Lower lobe of right lung (tissue), 2 donors: Measurements from ENCODE around the gene TMEM43. TPM values are rescaled to one million over a fixed set of nuclear protein-coding genes. Genes with fewer than 3 reads are reported as not detected.
A peak's percentile ranks its signal among the peaks of the same experiment; 100 is the strongest.

Experiments used
- ATAC-seq, 2 donors: fragments of 200-7000 bp; cut with Tn5 transposase; one replicate each; pipeline ENCODE4 v1.9.1; 2020 to 2022; ENCODE audit warnings: mild to moderate bottlenecking in 2 of 2, moderate library complexity in 2 of 2
- DNase-seq: peaks from one replicate; pipeline ENCODE4 v3.0.0-alpha.2; 2020
- H3K27ac ChIP-seq: fragments of 200-600 bp; one replicate; pipeline ENCODE4 v1.8.0; 2022
- H3K27me3 ChIP-seq: fragments of 200-600 bp; one replicate; pipeline ENCODE4 v1.8.0; 2022; ENCODE audit warnings: low read depth
- H3K36me3 ChIP-seq: fragments of 200-600 bp; one replicate; pipeline ENCODE4 v1.8.0; 2022; ENCODE audit warnings: mild to moderate bottlenecking
- H3K4me1 ChIP-seq: fragments of 200-600 bp; one replicate; pipeline ENCODE4 v1.8.0; 2022
- H3K4me3 ChIP-seq: fragments of 200-600 bp; one replicate; pipeline ENCODE4 v1.8.0; 2022; ENCODE audit warnings: mild to moderate bottlenecking
- H3K9me3 ChIP-seq: fragments of 200-600 bp; one replicate; pipeline ENCODE4 v1.8.0; 2022
- intact Hi-C: fragments of 100-400 bp; cut with DNase I; formaldehyde crosslinking; loops from one replicate; pipeline ENCODE4 v1.11.0; 2022
- total RNA-seq: library from RNA; stranded (reverse); fragmentation: NEBNext Ultra II Directional; extraction: Animal tissue kit (Norgen Biotek cat#: 25700); gene quantifications from one replicate; pipeline ENCODE4 v1.2.1, GENCODE V29; 2021
- TF ChIP-seq, protein P1 (sequence below): fragments of 200-600 bp; IDR thresholded peaks from one replicate; pipeline ENCODE4 v1.8.0; 2022; ENCODE audit warnings: antibody characterized with exemption, mild to moderate bottlenecking
- donor health status: DM: no; HTN: yes; CAD: no; lungs with severe emphysema.

The TMEM43 gene
- total RNA-seq, 1 donor from 2014 or later: 73.7 TPM

DNA sequence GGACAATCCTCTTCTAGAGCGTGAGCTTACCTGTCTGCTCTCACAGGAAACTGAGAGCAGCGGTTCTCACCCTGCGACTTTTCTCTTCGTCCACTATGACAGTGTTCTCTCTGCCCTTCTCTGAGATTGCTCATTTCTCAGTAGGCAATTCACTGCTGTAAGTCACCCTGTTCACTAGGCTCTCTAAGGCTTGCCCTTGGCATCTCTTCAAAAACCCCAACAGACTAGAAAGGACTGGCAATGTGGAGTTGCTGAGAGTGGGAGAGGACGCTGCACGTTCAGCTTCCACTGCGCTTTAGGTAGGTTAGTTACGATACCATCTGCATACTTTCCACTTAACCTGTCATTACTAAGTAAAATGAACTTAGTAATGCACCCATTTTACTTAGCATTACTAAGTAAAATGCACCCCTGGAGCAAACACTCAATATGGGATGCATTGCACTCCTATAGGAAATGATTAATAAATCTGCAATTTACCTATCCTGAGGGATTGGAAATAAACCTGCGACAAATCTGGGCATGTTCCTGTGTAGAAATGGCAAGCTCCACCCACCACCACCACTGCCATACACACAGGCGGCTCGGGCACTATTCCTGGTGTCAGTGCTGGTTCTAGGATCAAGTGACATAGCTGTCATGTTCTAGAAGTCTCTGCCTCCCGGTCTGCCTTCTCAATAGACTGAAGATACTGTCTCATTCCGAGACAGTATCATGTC is 32.1 kb downstream of the TMEM43 start:
- H3K36me3 ChIP-seq: peaks cover 91% of the 10 kb centered on the region
- no peak overlapping the region for H3K4me3 ChIP-seq
- no peaks in the 10 kb centered on the region for H3K4me1 ChIP-seq
- peaks cover 7% of the 10 kb centered on the region for H3K9me3 ChIP-seq
- no peak overlapping the region for H3K27ac ChIP-seq
- TF ChIP-seq, protein P1, sequence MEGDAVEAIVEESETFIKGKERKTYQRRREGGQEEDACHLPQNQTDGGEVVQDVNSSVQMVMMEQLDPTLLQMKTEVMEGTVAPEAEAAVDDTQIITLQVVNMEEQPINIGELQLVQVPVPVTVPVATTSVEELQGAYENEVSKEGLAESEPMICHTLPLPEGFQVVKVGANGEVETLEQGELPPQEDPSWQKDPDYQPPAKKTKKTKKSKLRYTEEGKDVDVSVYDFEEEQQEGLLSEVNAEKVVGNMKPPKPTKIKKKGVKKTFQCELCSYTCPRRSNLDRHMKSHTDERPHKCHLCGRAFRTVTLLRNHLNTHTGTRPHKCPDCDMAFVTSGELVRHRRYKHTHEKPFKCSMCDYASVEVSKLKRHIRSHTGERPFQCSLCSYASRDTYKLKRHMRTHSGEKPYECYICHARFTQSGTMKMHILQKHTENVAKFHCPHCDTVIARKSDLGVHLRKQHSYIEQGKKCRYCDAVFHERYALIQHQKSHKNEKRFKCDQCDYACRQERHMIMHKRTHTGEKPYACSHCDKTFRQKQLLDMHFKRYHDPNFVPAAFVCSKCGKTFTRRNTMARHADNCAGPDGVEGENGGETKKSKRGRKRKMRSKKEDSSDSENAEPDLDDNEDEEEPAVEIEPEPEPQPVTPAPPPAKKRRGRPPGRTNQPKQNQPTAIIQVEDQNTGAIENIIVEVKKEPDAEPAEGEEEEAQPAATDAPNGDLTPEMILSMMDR: no peak
- no peaks in the 10 kb centered on the region for H3K27me3 ChIP-seq
- no peak for ATAC-seq
- intact Hi-C loops: no loop called here
- DNase-seq: no peak

DNA sequence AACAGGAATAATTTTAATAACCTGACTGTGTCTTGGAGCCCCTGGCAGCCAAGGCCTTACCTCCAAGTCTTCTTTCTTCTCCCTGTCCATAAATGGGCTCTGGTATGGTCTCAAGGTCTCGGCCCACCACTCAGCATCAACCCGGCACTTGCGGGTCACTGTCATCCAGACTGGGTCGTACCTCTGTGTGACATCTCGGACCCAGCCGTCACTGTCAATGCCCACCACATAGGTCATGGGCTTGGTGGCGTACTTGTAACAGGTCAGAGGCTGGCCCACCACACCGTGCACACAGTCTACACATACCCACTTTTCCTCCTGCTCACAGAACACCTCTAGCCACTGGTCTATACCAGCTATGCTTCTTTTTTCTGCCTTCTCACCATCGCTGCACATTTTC is 33.1 kb downstream of the TMEM43 start:
- Histone ChIP-seq H3K4me1 (no peaks in the 10 kb centered on the region), H3K27me3 (no peaks in the 10 kb centered on the region), H3K4me3 (no peak overlapping the region), H3K27ac (no peak overlapping the region), H3K36me3 (peaks cover 90% of the 10 kb centered on the region), H3K9me3 (peaks cover 9% of the 10 kb centered on the region)
- TF ChIP-seq, protein P1: no peak
- ATAC-seq: peak in 1 of 2 donors; percentile 25
- intact Hi-C loops: no loop called here
- no peak for DNase-seq

DNA sequence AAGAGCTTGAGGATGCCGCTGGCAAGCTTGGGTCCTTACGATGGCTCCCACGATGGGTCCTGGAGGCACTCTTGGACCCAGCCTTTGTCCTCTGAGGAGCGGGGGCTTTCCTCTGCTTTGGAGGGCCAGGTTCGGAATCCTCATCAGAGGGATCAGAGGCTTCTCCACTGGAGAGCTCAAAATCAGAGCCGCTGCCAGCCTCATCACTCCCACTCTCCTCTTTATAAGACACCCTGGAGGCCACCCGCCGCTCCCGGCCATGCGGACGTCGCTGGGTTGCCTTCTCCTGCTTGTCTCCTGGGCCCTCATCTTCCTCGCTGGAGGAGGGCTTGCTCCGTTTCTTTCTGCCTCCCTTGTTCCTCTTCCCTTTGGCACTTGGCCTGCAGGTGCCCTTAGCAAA is 33.5 kb downstream of the TMEM43 start:
- Histone ChIP-seq H3K4me1 (no peaks in the 10 kb centered on the region), H3K4me3 (no peak overlapping the region), H3K27me3 (no peaks in the 10 kb centered on the region), H3K27ac (no peak overlapping the region), H3K36me3 (peaks cover 90% of the 10 kb centered on the region), H3K9me3 (peaks cover 9% of the 10 kb centered on the region)
- no peak for DNase-seq
- TF ChIP-seq, protein P1: no peak
- no peak for ATAC-seq
- intact Hi-C loops: no loop called here

DNA sequence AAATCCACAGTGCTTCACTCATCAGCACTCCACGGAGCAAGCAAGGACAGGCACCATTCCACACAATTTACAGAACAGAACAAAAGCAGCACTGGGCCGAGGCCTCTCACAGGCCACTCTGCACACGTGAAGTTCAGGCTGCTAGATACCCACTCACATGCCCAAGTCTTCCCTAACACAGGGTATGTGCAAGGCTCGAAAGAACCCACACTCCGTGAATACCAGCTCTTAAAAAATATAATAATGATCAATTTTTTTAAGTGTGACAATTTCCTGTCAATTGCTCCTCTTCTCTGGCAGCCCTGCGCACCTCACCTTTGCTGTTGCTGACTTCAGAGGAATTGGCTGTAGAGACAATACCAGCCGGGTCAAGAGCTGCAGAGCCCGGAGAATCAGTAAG is 34.6 kb downstream of the TMEM43 start:
- Histone ChIP-seq H3K27ac (no peak overlapping the region), H3K4me1 (no peaks in the 10 kb centered on the region), H3K36me3 (peaks cover 90% of the 10 kb centered on the region), H3K27me3 (no peaks in the 10 kb centered on the region), H3K9me3 (peaks cover 9% of the 10 kb centered on the region), H3K4me3 (no peak overlapping the region)
- TF ChIP-seq, protein P1: no peak
- intact Hi-C loops: no loop called here
- DNase-seq (no peak), ATAC-seq (no peak)

DNA sequence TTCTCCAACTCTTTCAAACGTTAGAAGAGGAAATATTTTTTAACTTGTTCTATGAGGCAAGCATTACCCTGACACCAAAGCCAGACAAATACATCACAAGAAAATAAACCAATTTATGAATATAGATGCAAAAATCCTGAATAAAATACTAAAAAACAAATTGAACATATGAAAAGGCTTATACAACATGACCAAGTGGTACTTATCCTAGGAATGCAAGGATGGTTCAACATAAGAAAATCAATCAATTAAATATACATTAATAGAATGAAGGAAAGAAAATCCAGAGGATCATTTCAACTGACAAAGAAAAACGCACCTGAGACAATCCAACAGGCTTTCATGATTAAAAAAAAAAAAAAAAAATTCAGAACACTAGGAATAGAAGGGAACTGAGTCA is 36.4 kb downstream of the TMEM43 start:
- DNase-seq (no peak), ATAC-seq (no peak)
- H3K4me1 ChIP-seq: no peaks in the 10 kb centered on the region
- no peak overlapping the region for H3K4me3 ChIP-seq
- intact Hi-C loops: no loop called here
- TF ChIP-seq, protein P1: no peak
- H3K9me3 ChIP-seq: peaks cover 9% of the 10 kb centered on the region
- no peaks in the 10 kb centered on the region for H3K27me3 ChIP-seq
- peaks cover 99% of the 10 kb centered on the region for H3K36me3 ChIP-seq
- H3K27ac ChIP-seq: no peak overlapping the region
